Measurements from ENCODE around the gene DPH7.
"Not testable (repeated sequence)": the region's sequence is repeated elsewhere in the genome, so short reads cannot be mapped to it uniquely, and the experiment has no call there.

DPH7 gene

GRCh38 chr9:137578518-137579258, at the start of gene DPH7:
Gene DPH7, minus strand, starts transcription at chr9:137578925. Its CDS starts 148 bp downstream, at chr9:137578777.
- H3K27ac ChIP-seq: peak within 1 kb of the TSS; percentile 58 to 92
- TF ChIP-seq CTCF (IDR thresholded peaks at IDR 0.05): peak; percentile 94
- peak; percentile 94 for DNase-seq (ENCODE audit: low spot score)
- H3K4me3 ChIP-seq: peak within 1 kb of the TSS; percentile 98

GRCh38 chr9:137627406-137627805, 48.7 kb upstream of the DPH7 start:
- DNase-seq (ENCODE audit: low spot score); H3K27ac ChIP-seq; H3K4me3 ChIP-seq: not testable (repeated sequence)

- Histone ChIP-seq H3K27ac (no peak overlapping the region), H3K4me3 (no peak overlapping the region)
- no peak for TF ChIP-seq CTCF (IDR thresholded peaks at IDR 0.05)
- DNase-seq (ENCODE audit: low spot score): no peak
Measured at GRCh38 chr9:137626464-137626863, 47.7 kb upstream of the DPH7 start.

GRCh38 chr9:137622211-137622610, 43.5 kb upstream of the DPH7 start:
- H3K4me3 ChIP-seq; DNase-seq (ENCODE audit: low spot score); H3K27ac ChIP-seq: not testable (repeated sequence)

GRCh38 chr9:137621131-137621757, 42.5 kb upstream of the DPH7 start:
- Histone ChIP-seq H3K27ac (no peak overlapping the region), H3K4me3 (no peak overlapping the region)
- TF ChIP-seq CTCF (IDR thresholded peaks at IDR 0.05): no peak
- DNase-seq (ENCODE audit: low spot score): no peak

GRCh38 chr9:137620581-137620980, 41.9 kb upstream of the DPH7 start:
- TF ChIP-seq CTCF (IDR thresholded peaks at IDR 0.05): no peak
- H3K4me3 ChIP-seq: no peak overlapping the region
- no peak for DNase-seq (ENCODE audit: low spot score)
- no peak overlapping the region for H3K27ac ChIP-seq

- peak overlapping the region in 1 of 2 donors; percentile 97 for H3K27ac ChIP-seq
- DNase-seq (ENCODE audit: low spot score): no peak
- peak overlapping the region; percentile 100 for H3K4me3 ChIP-seq
- TF ChIP-seq CTCF (IDR thresholded peaks at IDR 0.05): no peak
Measured at GRCh38 chr9:137620048-137620405, 41.3 kb upstream of the DPH7 start.

All from coronary artery (tissue), 2 donors.